GM18873 (cell line): ENCODE data around the gene TMEM151B.

Experiments used
- ATAC-seq: cut with Tn5 transposase; IDR thresholded peaks from one replicate; pipeline ENCODE4 v1.9.1; 2021; ENCODE audit warnings: mild to moderate bottlenecking, moderate library complexity, moderate number of reproducible peaks; ENCODE audit not compliant: unreplicated experiment, low FRiP score

The TMEM151B gene

DNA sequence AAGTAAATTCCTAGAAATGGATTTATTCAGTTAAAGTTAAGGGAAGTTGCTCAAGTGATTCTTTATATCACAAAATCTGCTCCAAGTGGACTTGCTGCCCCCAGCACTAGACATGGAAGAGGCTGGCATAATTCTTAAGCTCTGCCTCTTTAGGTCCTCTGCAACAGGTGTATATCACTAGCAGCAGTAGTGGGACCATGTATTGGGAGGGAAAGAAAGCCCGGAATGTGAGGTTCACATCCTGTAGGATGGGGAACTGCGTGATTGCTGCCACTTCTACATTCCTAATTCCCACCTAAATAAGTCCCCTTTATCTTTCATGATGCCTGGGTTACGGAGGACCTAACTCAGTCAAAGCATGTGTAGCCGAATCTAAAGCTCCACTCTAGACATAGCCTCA, 85.4 kb downstream of the TMEM151B start:
- ATAC-seq: no peak

DNA sequence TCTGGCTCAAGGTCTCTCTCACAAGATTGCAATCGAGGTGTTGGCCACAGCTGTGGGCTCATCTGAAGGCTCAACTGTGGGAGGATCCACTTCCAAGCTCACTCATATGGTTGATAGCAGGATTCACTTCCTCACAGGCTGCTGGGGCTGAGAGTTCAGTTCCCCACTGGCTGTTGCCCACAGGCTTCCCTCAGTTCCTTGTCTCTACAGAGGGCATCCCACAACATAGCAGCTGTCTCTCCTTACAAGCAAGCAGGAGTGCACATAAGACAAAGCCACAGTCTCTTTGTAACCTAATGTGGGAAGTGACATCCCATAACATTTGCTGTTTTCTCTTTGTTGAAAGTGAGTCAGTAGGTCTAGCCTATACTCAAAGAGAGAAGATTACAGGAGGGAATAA, 86.2 kb downstream of the TMEM151B start:
- ATAC-seq: no peak
